ENCODE data around the gene URGCP.

The URGCP gene

DNA sequence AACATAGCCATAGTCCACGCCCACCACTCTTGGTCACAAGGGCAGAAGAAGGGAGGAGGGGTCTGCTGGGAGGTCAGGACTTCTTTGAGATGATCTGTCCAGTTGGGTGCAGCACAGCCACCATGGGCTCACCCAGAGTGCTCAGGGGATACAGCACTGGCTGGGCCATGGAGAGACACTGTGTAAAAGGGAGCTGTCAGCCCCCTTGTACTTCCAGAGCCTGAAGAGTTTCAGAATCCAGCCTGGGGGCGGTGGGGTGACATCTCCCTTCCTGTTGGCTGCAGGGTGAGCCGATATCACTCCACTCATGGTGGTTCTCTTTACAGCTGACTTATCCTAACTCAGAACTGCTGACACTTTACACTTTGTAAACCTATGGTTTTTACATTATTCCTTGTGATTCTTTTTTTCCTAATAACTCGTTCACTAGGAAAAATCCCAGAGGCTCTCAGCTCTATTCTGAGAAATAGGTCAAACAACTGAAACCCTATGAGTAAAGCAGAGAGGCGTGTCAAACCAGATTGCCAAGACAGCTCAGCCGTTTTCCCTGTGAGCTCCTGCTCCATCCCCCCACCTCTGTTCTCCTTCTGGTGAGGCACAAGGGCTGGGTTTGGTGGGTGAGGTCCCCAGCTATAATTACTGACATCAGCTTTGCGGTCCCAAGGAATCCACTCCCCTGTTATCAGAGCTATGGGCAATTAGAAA, 33.8 kb downstream of the URGCP start:
- Histone ChIP-seq H3K4me2 (peak overlapping the region; percentile 18 to 48 (median 32); a peak in 21 of 22 replicates), H3K4me1 (peaks cover 57 to 71% (median 66%) of the 10 kb centered on the region in 10 experiments), H3K27ac (no peak overlapping the region), H4K20me1 (peaks cover 0 to 46% (median 29%) of the 10 kb centered on the region in 11 experiments; a peak in 21 of 22 replicates), H3K36me3 (peaks cover 1 to 41% (median 30%) of the 10 kb centered on the region in 11 experiments; a peak in 21 of 22 replicates), H3K9me3 (replicated peaks in 1 of 11) (peaks cover 0 to 19% (median 6%) of the 10 kb centered on the region in 11 experiments; a peak in 10 of 22 replicates), H3K4me3 (no peak overlapping the region), H3K27me3 (peaks cover 0 to 16% (median 0%) of the 10 kb centered on the region in 11 experiments; a peak in 3 of 22 replicates), H3K9ac (no peak overlapping the region)
- no peak for TF ChIP-seq Cebpa-rat (IDR thresholded peaks at IDR 0.05)

DNA sequence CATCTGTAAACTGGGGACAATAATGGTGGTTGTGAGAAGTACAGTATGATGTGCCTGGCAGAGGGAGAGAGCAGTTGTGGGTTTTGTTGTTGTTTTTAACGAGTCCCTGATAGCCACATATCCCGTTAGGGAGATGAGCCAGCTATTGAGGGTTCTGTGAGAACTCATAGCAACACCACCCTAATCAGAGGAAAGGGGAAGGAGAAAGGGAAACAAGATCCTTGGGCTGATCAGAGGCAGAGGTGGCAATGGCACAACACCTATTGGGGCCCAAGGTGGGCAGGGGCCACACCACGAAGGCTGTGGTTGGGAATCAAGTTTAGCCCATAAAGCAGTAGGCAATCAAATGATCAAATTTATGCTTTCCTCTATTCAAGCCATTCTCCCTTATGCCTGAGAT, 35.3 kb downstream of the URGCP start:
- Histone ChIP-seq H3K4me2 (peak overlapping the region in 4 of 11 experiments; percentile 80 to 89 (median 85); a peak in 2 of 22 replicates), H3K36me3 (peaks cover 12 to 46% (median 40%) of the 10 kb centered on the region in 11 experiments), H3K9ac (no peak overlapping the region), H3K27ac (no peak overlapping the region), H3K27me3 (peaks cover 0 to 16% (median 0%) of the 10 kb centered on the region in 11 experiments; a peak in 2 of 22 replicates), H3K9me3 (replicated peaks in 1 of 11) (peaks cover 0 to 19% (median 6%) of the 10 kb centered on the region in 11 experiments; a peak in 10 of 22 replicates), H3K4me3 (no peak overlapping the region), H3K4me1 (peaks cover 42 to 56% (median 51%) of the 10 kb centered on the region in 10 experiments), H4K20me1 (peaks cover 0 to 31% (median 14%) of the 10 kb centered on the region in 11 experiments; a peak in 19 of 22 replicates)
- no peak for TF ChIP-seq Cebpa-rat (IDR thresholded peaks at IDR 0.05)

DNA sequence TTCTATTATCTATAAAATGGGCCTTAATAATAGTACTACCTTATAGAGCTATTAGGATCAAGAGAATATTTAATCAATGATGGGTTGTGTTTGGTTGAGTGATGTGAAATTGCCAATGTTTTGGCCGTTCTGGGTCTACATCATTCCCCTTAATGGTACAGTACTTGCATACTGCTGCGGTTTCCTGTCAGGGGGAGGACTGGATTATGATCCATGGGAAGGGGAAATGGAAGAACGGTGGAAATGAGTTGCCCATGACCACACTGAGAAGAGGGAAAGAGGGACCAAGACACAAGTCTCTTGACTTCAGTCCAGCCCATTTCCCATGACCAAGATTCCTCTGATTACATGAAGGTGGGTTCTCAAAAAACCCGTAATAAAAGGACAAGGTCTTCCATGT, 36.1 kb downstream of the URGCP start:
- Histone ChIP-seq H3K27me3 (peaks cover 0 to 15% (median 0%) of the 10 kb centered on the region in 11 experiments; a peak in 2 of 22 replicates), H3K9me3 (replicated peaks in 1 of 11) (peaks cover 0 to 19% (median 6%) of the 10 kb centered on the region in 11 experiments; a peak in 10 of 22 replicates), H3K4me1 (peaks cover 35 to 49% (median 43%) of the 10 kb centered on the region in 10 experiments), H3K36me3 (peaks cover 19 to 45% (median 40%) of the 10 kb centered on the region in 11 experiments), H3K9ac (peak overlapping the region in 5 of 11 experiments; percentile 69 to 85 (median 81); a peak in 4 of 22 replicates), H3K4me3 (peak overlapping the region in 5 of 10 experiments; percentile 65 to 83 (median 75); a peak in 10 of 20 replicates), H4K20me1 (peaks cover 0 to 23% (median 7%) of the 10 kb centered on the region in 11 experiments; a peak in 18 of 22 replicates), H3K27ac (peak overlapping the region in 8 of 11 experiments; percentile 63 to 84 (median 74); a peak in 15 of 22 replicates), H3K4me2 (peak overlapping the region; percentile 78 to 92 (median 83))
- TF ChIP-seq Cebpa-rat (IDR thresholded peaks at IDR 0.05), result no peak

DNA sequence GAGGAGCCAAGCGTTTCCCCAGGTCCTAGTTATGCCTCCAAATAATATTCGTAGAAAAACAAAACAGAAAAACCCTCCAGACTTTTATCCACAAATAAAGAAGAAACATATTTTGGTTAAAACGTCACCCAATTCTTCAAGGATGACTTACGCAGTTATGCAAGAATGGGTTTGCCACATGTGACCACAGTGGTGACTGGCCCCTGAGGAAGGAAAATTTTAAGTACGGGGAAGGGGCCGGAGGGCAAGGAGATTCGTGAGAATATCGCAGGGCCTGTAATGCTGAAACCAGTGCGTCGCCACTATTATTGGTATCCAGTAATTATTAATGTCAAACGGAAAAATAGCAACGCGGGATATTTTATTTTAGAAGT, 36.5 kb downstream of the URGCP start:
- Histone ChIP-seq H3K27me3 (peaks cover 0 to 10% (median 0%) of the 10 kb centered on the region in 11 experiments; a peak in 2 of 22 replicates), H3K9ac (peak overlapping the region; percentile 64 to 86 (median 81); a peak in 20 of 22 replicates), H3K4me3 (peak overlapping the region; percentile 64 to 83 (median 76)), H3K9me3 (replicated peaks in 1 of 11) (peaks cover 0 to 21% (median 6%) of the 10 kb centered on the region in 11 experiments; a peak in 10 of 22 replicates), H3K4me2 (peak overlapping the region; percentile 78 to 92 (median 83)), H3K36me3 (peaks cover 21 to 45% (median 40%) of the 10 kb centered on the region in 11 experiments), H3K4me1 (peaks cover 31 to 45% (median 39%) of the 10 kb centered on the region in 10 experiments), H3K27ac (peak overlapping the region; percentile 33 to 84 (median 74); a peak in 21 of 22 replicates), H4K20me1 (peaks cover 0 to 19% (median 2%) of the 10 kb centered on the region in 11 experiments; a peak in 14 of 22 replicates)
- 0 out of 22 replicates have a peak, but pooled peaks of 4 of the 11 experiments have one; percentile 11 to 40 (median 24) for TF ChIP-seq Cebpa-rat (IDR thresholded peaks at IDR 0.05)

DNA sequence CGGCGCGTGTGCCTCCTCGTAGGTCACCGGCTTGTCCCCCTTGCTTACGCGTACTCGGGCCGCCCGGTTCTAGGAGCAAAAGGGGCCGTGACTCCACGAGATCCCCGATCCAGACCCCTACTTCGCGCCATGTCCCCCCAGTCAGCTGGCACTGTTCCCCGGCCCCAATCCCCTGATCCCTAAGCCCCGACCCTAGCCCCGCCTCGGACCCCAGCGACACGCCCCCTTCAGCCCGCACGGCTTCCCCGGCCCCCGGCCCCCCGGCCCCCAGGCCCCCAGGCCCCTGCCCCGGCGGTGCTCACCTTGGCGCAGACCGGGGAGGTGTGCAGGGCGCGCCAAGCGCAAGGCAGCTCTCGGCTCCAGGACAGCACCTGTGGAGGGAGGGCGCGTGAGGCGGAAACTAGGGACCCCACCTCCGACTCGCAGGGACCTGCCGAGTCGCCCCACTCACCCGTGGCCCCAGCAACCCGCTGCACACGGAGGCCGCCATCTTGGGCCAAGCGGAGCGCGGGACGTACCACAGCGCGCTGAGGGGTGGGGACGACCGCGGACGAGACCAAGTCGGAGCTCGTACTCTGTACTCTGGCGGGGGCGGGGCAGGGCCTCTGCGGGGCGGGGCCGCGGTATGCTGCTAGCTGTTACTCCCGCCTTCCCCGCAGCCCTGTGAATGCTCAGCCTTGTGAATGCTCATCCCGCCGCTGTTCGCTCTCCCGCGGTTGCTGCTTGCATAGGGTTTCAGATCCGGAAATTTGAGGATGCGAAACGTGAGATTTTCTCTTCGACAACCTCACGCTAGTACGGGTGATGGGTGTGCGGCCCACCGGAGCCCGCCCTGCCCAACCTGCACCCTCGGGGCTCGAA, 37.2 kb downstream of the URGCP start, which contains the start of gene MRPS24:
Gene MRPS24, minus strand, starts transcription at position 512 of the 861 bp plus-strand sequence. Its CDS starts 22 bp downstream, at position 490.
- peak within 1 kb of the TSS; percentile 33 to 84 (median 74); a peak in 21 of 22 replicates for H3K27ac ChIP-seq
- TF ChIP-seq Cebpa-rat (IDR thresholded peaks at IDR 0.05), result no peak
- peaks cover 31 to 45% (median 37%) of the 10 kb centered on the region in 10 experiments for H3K4me1 ChIP-seq
- H3K9ac ChIP-seq, result peak within 1 kb of the TSS; percentile 69 to 86 (median 81)
- peak within 1 kb of the TSS; percentile 64 to 83 (median 76) for H3K4me3 ChIP-seq
- H3K4me2 ChIP-seq, result peak within 1 kb of the TSS; percentile 80 to 98 (median 92)
- peaks cover 0 to 9% (median 0%) of the 10 kb centered on the region in 11 experiments; a peak in 1 of 22 replicates for H3K27me3 ChIP-seq
- H4K20me1 ChIP-seq, result peaks cover 0 to 13% (median 0%) of the 10 kb centered on the region in 11 experiments; a peak in 5 of 22 replicates
- H3K36me3 ChIP-seq, result peaks cover 21 to 40% (median 34%) of the 10 kb centered on the region in 11 experiments
- H3K9me3 ChIP-seq (replicated peaks in 1 of 11), result peaks cover 0 to 24% (median 5%) of the 10 kb centered on the region in 11 experiments; a peak in 10 of 22 replicates

DNA sequence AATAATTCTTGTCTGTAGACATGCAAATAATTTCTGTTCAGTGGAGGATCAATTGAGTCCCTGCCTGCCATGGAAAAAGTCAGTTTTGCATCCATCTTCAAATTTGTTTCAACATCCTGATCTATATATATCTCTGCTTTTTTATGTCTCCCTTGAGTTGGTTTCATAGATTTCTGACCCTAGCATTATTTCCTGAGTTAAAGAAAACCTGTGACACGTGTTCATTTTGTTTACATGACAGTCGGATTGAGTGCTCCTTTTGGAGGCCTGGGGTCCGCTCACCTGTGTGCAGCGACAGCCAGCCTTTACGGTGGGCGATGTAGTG, 37.8 kb downstream of the URGCP start:
- Histone ChIP-seq H3K27ac (peak overlapping the region in 10 of 11 experiments; percentile 63 to 84 (median 74); a peak in 18 of 22 replicates), H3K4me1 (peaks cover 31 to 45% (median 37%) of the 10 kb centered on the region in 10 experiments), H3K4me3 (peak overlapping the region; percentile 64 to 83 (median 76)), H4K20me1 (peaks cover 0 to 13% (median 0%) of the 10 kb centered on the region in 11 experiments; a peak in 3 of 22 replicates), H3K36me3 (peaks cover 21 to 34% (median 30%) of the 10 kb centered on the region in 11 experiments), H3K4me2 (peak overlapping the region; percentile 79 to 98 (median 91)), H3K27me3 (0 out of 22 replicates have a peak, but pooled peaks cover 0 to 9% (median 0%) of the 10 kb centered on the region in 11 experiments), H3K9ac (peak overlapping the region; percentile 69 to 86 (median 81)), H3K9me3 (replicated peaks in 1 of 11) (peaks cover 0 to 24% (median 0%) of the 10 kb centered on the region in 11 experiments; a peak in 8 of 22 replicates)
- TF ChIP-seq Cebpa-rat (IDR thresholded peaks at IDR 0.05), result no peak

DNA sequence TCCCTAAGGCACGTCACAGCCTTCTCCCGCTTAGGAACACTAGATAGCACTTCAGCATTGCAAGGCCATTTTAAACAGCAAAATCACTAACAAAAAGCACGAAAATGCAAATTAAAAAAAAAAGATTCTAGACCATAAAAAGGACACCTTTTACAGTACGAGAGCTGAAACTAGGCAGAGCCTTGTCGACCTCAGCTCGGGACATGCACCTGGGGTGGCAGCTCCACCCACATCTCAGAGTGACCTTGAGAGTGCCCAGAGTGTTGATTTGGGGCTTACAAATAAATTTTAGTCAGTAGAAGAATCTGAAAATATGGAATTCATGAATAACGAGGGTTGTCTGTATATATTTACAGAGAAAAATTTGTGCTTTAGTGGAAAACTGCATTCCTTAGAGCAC, 38.2 kb downstream of the URGCP start:
- peak overlapping the region; percentile 69 to 86 (median 81); a peak in 19 of 22 replicates for H3K9ac ChIP-seq
- H3K27me3 ChIP-seq, result 0 out of 22 replicates have a peak, but pooled peaks cover 0 to 9% (median 0%) of the 10 kb centered on the region in 11 experiments
- H3K4me3 ChIP-seq, result peak overlapping the region; percentile 64 to 83 (median 76); a peak in 19 of 20 replicates
- H4K20me1 ChIP-seq, result peaks cover 0 to 13% (median 0%) of the 10 kb centered on the region in 11 experiments; a peak in 3 of 22 replicates
- peaks cover 0 to 24% (median 0%) of the 10 kb centered on the region in 11 experiments; a peak in 8 of 22 replicates for H3K9me3 ChIP-seq (replicated peaks in 1 of 11)
- TF ChIP-seq Cebpa-rat (IDR thresholded peaks at IDR 0.05), result no peak
- peaks cover 31 to 40% (median 35%) of the 10 kb centered on the region in 10 experiments for H3K4me1 ChIP-seq
- H3K4me2 ChIP-seq, result peak overlapping the region; percentile 79 to 98 (median 91)
- H3K36me3 ChIP-seq, result peaks cover 20 to 34% (median 29%) of the 10 kb centered on the region in 11 experiments
- H3K27ac ChIP-seq, result peak overlapping the region in 2 of 11 experiments; percentile 63 to 78; a peak in 2 of 22 replicates

Data from BLaER1 treated with 17β-estradiol and CSF1 and Interleukin-3, amounts not matched to agents 10 nM and 100 nM (cell line).